ENCODE data around the gene C7orf33.

Gene C7orf33, protein sequence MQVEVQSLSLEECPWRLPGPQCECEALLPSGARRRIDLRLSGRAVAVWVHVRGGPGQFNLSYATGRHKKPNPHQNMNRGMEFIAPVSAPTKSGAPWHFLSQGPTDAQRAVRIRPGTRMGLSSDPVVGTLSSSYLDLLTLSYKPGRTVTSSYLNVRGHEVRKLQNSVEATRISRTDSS

GRCh38 chr7:148590471-148590870 is at the start of gene C7orf33:
Gene C7orf33 (plus strand): TSS chr7:148590766. CDS start chr7:148590926, 160 bp downstream.
- peaks cover 0 to 8% (median 0%) of the 10 kb centered on the region in 11 experiments; a peak in 2 of 22 replicates for H3K9me3 ChIP-seq (replicated peaks in 1 of 11)
- H3K4me1 ChIP-seq, result peaks cover 0 to 10% (median 0%) of the 10 kb centered on the region in 10 experiments; a peak in 7 of 20 replicates
- H3K4me3 ChIP-seq, result no peak within 1 kb of the TSS
- H3K4me2 ChIP-seq, result no peak within 1 kb of the TSS
- H3K9ac ChIP-seq, result no peak within 1 kb of the TSS
- no peak within 1 kb of the TSS for H3K27ac ChIP-seq
- H3K27me3 ChIP-seq, result no peaks in the 10 kb centered on the region
- TF ChIP-seq Cebpa-rat (IDR thresholded peaks at IDR 0.05), result no peak
- H3K36me3 ChIP-seq, result no peaks in the 10 kb centered on the region
- no peaks in the 10 kb centered on the region for H4K20me1 ChIP-seq

GRCh38 chr7:148541891-148542504 is 48.6 kb upstream of the C7orf33 start:
- no peak overlapping the region for H3K27ac ChIP-seq
- TF ChIP-seq Cebpa-rat (IDR thresholded peaks at IDR 0.05), result no peak
- H4K20me1 ChIP-seq, result no peaks in the 10 kb centered on the region

GRCh38 chr7:148543302-148543701 is 47.3 kb upstream of the C7orf33 start:
- H3K9ac ChIP-seq, result no peak overlapping the region

More at GRCh38 chr7:148541891-148542504, 48.6 kb upstream of the C7orf33 start:
- Histone ChIP-seq H3K9ac (no peak overlapping the region), H3K4me1 (peaks cover 0 to 15% (median 5%) of the 10 kb centered on the region in 10 experiments; a peak in 10 of 20 replicates), H3K9me3 (replicated peaks in 1 of 11) (0 out of 22 replicates have a peak, but pooled peaks cover 0 to 4% (median 0%) of the 10 kb centered on the region in 11 experiments), H3K36me3 (no peaks in the 10 kb centered on the region), H3K4me2 (no peak overlapping the region), H3K4me3 (no peak overlapping the region), H3K27me3 (no peaks in the 10 kb centered on the region)

DNA sequence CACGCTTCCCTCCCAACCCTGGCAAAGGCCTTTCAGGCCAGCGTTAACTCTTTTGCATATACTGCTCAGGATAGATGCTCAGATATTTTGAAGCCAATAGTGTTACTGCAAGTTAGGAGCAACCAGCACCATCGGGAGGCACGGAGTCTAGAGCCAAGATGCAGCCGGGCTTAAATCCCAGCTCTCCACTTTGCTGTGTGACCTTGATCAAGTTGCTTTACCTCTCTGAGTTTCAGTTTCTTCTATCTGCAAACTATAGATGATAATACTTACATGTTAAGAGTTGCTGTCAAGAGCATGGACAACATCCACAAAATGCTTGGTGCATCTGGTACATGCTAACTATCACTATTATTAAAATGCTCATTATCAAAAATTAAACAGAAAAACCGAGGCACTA is 45.4 kb upstream of the C7orf33 start:
- Histone ChIP-seq H3K27me3 (no peaks in the 10 kb centered on the region), H3K27ac (no peak overlapping the region), H3K4me2 (no peak overlapping the region), H3K9ac (no peak overlapping the region), H3K9me3 (replicated peaks in 1 of 11) (peaks cover 0 to 16% (median 4%) of the 10 kb centered on the region in 11 experiments; a peak in 6 of 22 replicates), H4K20me1 (no peaks in the 10 kb centered on the region), H3K4me3 (no peak overlapping the region), H3K36me3 (no peaks in the 10 kb centered on the region), H3K4me1 (peaks cover 0 to 8% (median 0%) of the 10 kb centered on the region in 10 experiments; a peak in 4 of 20 replicates)
- no peak for TF ChIP-seq Cebpa-rat (IDR thresholded peaks at IDR 0.05)

More at GRCh38 chr7:148543302-148543701, 47.3 kb upstream of the C7orf33 start:
- H3K27ac ChIP-seq, result no peak overlapping the region
- H3K4me2 ChIP-seq, result no peak overlapping the region
- H3K27me3 ChIP-seq, result no peaks in the 10 kb centered on the region
- H4K20me1 ChIP-seq, result no peaks in the 10 kb centered on the region
- TF ChIP-seq Cebpa-rat (IDR thresholded peaks at IDR 0.05), result no peak
- H3K4me1 ChIP-seq, result peaks cover 0 to 8% (median 3%) of the 10 kb centered on the region in 10 experiments; a peak in 6 of 20 replicates
- H3K9me3 ChIP-seq (replicated peaks in 1 of 11), result 0 out of 22 replicates have a peak, but pooled peaks cover 0 to 9% (median 0%) of the 10 kb centered on the region in 11 experiments
- H3K36me3 ChIP-seq, result no peaks in the 10 kb centered on the region
- no peak overlapping the region for H3K4me3 ChIP-seq

DNA sequence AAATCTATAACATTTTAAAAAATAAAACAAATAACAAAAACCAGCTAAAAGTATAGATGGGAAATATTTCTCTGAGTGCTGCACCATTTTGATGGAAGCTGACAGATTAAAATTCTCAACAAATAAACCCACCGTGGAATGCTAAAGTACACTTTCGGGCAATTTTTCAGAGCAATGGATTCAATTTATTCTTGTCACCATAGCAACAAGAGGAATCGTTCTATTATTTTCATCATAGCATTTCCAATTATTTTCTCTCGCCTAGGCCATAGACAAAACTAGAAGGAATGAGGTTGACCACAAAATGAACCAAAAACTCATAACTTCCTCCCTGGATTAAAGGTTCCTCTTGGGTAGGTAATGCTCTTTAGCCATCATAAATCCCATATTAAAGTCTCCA is 44.6 kb upstream of the C7orf33 start:
- Histone ChIP-seq H3K36me3 (no peaks in the 10 kb centered on the region), H3K9ac (no peak overlapping the region), H3K27ac (no peak overlapping the region), H3K9me3 (replicated peaks in 1 of 11) (peaks cover 0 to 19% (median 9%) of the 10 kb centered on the region in 11 experiments; a peak in 14 of 22 replicates), H3K27me3 (no peaks in the 10 kb centered on the region), H3K4me1 (peaks cover 0 to 8% (median 0%) of the 10 kb centered on the region in 10 experiments; a peak in 4 of 20 replicates), H3K4me2 (no peak overlapping the region), H3K4me3 (no peak overlapping the region), H4K20me1 (no peaks in the 10 kb centered on the region)
- TF ChIP-seq Cebpa-rat (IDR thresholded peaks at IDR 0.05), result no peak

GRCh38 chr7:148546857-148547256 is 43.7 kb upstream of the C7orf33 start:
- Histone ChIP-seq H3K9ac (no peak overlapping the region), H4K20me1 (no peaks in the 10 kb centered on the region), H3K9me3 (replicated peaks in 1 of 11) (peaks cover 0 to 22% (median 9%) of the 10 kb centered on the region in 11 experiments; a peak in 14 of 22 replicates), H3K4me1 (peaks cover 0 to 8% (median 0%) of the 10 kb centered on the region in 10 experiments; a peak in 4 of 20 replicates), H3K27ac (no peak overlapping the region), H3K4me3 (no peak overlapping the region), H3K4me2 (no peak overlapping the region), H3K36me3 (no peaks in the 10 kb centered on the region), H3K27me3 (no peaks in the 10 kb centered on the region)
- no peak for TF ChIP-seq Cebpa-rat (IDR thresholded peaks at IDR 0.05)

- Histone ChIP-seq H4K20me1 (no peaks in the 10 kb centered on the region), H3K4me1 (peaks cover 0 to 8% (median 0%) of the 10 kb centered on the region in 10 experiments; a peak in 4 of 20 replicates), H3K4me3 (no peak overlapping the region), H3K4me2 (no peak overlapping the region), H3K27ac (no peak overlapping the region), H3K9me3 (replicated peaks in 1 of 11) (peaks cover 0 to 22% (median 9%) of the 10 kb centered on the region in 11 experiments; a peak in 14 of 22 replicates), H3K9ac (no peak overlapping the region), H3K27me3 (no peaks in the 10 kb centered on the region), H3K36me3 (no peaks in the 10 kb centered on the region)
- no peak for TF ChIP-seq Cebpa-rat (IDR thresholded peaks at IDR 0.05)
Observed at GRCh38 chr7:148547951-148548350, 42.6 kb upstream of the C7orf33 start.

DNA sequence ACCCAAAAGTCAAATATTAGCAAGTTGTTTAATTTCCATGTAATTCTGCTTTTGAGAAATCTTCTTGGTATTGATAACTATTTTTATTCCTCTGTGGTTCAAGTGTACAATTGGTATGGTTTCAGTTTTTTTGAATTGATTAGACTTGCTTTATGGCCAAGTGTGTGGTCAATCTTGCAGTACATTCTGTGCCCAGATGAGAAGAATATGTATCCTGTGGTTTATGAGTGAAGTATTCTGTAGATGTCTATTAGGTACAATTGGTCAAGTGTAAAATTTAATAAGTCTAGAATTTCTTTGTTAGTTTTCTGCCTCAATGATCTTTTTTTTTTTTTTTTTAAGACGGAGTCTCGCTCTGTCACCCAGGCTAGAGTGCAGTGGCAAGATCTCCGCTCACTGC is 36.6 kb upstream of the C7orf33 start:
- Histone ChIP-seq H4K20me1 (no peaks in the 10 kb centered on the region), H3K4me3 (no peak overlapping the region), H3K9me3 (replicated peaks in 1 of 11) (peaks cover 0 to 22% (median 9%) of the 10 kb centered on the region in 11 experiments; a peak in 15 of 22 replicates), H3K27ac (no peak overlapping the region), H3K4me2 (no peak overlapping the region), H3K36me3 (no peaks in the 10 kb centered on the region), H3K27me3 (no peaks in the 10 kb centered on the region), H3K9ac (no peak overlapping the region), H3K4me1 (no peaks in the 10 kb centered on the region)
- TF ChIP-seq Cebpa-rat (IDR thresholded peaks at IDR 0.05), result no peak

DNA sequence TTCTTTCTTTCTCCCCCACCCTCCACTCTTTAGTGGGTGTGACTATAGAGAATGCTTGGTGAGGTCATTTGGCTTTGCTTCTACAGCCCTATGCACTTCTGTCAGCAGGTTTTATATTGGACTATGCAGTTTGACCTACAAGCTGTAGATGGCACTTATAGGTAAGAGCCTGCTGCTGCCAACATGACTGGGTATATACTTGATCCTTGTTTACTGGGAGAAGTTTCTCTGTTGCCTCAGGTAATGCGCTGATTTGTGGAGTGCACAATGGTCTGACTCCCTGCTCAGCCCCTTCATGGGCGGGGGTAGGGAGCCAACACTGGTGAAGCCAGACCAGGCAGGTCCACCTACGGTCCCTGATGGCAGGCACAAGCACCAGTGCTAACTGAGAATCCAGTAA is 33.7 kb upstream of the C7orf33 start:
- H3K4me2 ChIP-seq, result no peak overlapping the region
- no peaks in the 10 kb centered on the region for H4K20me1 ChIP-seq
- no peak overlapping the region for H3K9ac ChIP-seq
- no peaks in the 10 kb centered on the region; a peak in 1 of 22 replicates for H3K36me3 ChIP-seq
- peaks cover 0 to 17% (median 7%) of the 10 kb centered on the region in 11 experiments; a peak in 14 of 22 replicates for H3K9me3 ChIP-seq (replicated peaks in 1 of 11)
- no peak overlapping the region for H3K27ac ChIP-seq
- H3K4me3 ChIP-seq, result no peak overlapping the region
- no peak for TF ChIP-seq Cebpa-rat (IDR thresholded peaks at IDR 0.05)
- H3K27me3 ChIP-seq, result no peaks in the 10 kb centered on the region
- no peaks in the 10 kb centered on the region for H3K4me1 ChIP-seq
